ENCODE measurements around the gene FOXI1.

The FOXI1 gene

DNA sequence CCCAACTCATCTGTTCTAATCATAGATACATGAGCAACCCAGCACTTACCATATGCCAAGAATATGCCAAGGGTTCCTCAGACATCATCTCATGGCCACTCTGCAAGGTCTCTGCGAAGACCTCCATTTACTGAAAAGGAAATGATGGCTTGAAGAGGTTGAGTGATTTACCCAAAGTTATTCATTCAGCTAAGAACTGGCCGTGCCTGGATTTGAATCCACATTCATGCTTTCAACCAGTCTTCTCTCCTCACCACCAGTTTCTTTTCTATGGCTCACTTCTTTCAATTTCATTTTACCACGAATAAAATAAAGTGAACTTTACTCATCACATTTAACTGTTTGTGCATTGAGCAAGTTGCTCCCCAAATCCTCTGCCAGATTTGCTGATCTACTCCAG, 27.2 kb upstream of the FOXI1 start:
- H3K4me3 ChIP-seq (ENCODE audit: low read length): no peak overlapping the region
- TF ChIP-seq CTCF (conservative IDR thresholded peaks at IDR 0.05; ENCODE audit: low read length): no peak
- no peak for DNase-seq (ENCODE audit: low read depth)

GRCh38 chr5:170078931-170079330, 26.8 kb upstream of the FOXI1 start:
- DNase-seq (ENCODE audit: low read depth): no peak
- H3K4me3 ChIP-seq (ENCODE audit: low read length): no peak overlapping the region
- TF ChIP-seq CTCF (conservative IDR thresholded peaks at IDR 0.05; ENCODE audit: low read length): no peak

- H3K4me3 ChIP-seq (ENCODE audit: low read length): no peak overlapping the region
- TF ChIP-seq CTCF (conservative IDR thresholded peaks at IDR 0.05; ENCODE audit: low read length): no peak
- DNase-seq (ENCODE audit: low read depth): no peak
Observed at GRCh38 chr5:170080217-170080616, 25.5 kb upstream of the FOXI1 start.

- H3K4me3 ChIP-seq (ENCODE audit: low read length): no peak overlapping the region
- TF ChIP-seq CTCF (conservative IDR thresholded peaks at IDR 0.05; ENCODE audit: low read length): no peak
- DNase-seq (ENCODE audit: low read depth): no peak
Observed at GRCh38 chr5:170080786-170081445, 24.8 kb upstream of the FOXI1 start.

DNA sequence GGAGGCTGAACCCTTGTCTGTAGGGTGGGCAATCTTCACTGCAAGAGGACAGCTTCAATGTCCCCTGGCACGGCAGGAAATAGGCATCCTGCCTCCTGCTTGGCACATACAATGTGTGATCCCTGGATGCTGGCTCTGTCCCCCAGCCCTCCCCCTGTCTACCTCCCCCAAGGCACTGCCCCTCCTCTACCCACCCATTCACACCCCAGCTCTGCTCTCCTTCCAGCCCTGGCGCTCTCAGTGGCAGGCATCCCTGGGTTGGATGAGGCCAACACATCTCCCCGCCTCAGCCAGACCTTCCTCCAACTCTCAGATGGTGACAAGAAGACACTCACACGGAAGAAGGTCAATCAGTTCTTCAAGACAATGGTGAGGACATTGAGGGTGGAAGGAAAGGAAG, 24.1 kb upstream of the FOXI1 start:
- DNase-seq (ENCODE audit: low read depth): no peak
- TF ChIP-seq CTCF (conservative IDR thresholded peaks at IDR 0.05; ENCODE audit: low read length): no peak

DNA sequence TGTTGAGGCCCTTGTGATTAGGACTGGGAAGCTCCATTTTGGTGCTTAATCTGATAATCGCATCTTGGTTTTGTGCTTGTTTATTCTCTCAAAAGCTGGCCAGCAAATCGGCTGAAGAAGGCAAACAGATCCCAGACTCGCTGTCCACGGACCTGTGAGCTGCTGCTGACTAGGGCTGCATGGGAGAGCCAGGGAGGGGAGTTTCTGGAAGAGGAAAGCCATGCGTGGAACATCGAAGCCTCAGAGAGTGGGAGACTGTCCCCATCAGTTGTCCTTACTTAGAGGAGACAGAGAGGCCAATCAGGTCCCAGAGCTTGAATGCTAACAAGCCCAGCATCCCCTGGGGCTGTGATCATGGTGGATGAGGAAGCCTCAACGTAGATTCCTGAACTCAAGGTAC, 23.0 kb upstream of the FOXI1 start:
- no peak overlapping the region for H3K4me3 ChIP-seq (ENCODE audit: low read length)
- no peak for TF ChIP-seq CTCF (conservative IDR thresholded peaks at IDR 0.05; ENCODE audit: low read length)
- DNase-seq (ENCODE audit: low read depth): no peak

More for the DNA sequence above, 24.1 kb upstream of the FOXI1 start:
- no peak overlapping the region for H3K4me3 ChIP-seq (ENCODE audit: low read length)

DNA sequence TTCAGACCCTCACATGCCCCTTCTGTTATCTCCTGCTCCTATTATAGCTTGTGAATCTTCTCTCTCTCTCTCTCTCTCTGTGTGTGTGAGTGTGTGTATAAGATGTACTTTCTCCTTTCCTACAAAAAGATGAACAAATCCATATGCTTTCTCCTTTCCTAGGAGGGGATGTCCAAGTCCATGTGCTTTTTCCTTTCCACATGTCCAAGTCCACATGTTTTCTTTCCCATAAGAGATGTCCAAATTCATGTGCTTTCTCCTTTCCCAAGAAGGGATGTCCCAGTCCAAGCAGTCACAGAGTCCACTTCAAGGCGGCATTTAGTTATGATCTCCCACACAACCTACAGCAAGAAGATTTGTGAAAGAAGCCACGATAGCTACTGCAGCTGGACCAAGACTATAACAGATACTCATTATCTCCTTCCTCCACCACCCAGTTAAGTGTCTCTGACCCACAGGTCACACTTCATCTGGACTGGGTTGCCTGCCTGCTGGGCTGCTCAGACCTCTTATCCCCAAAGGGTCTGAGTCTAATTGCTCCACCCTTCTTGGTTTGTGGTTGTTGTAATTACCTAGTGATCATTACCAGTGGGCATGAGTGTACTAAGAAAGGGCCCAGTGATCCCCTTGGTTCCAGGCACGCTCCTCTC, 18.4 kb upstream of the FOXI1 start:
- H3K4me3 ChIP-seq (ENCODE audit: low read length): no peak overlapping the region
- no peak for DNase-seq (ENCODE audit: low read depth)
- TF ChIP-seq CTCF (conservative IDR thresholded peaks at IDR 0.05; ENCODE audit: low read length): no peak

Data from AG10803 (cell line).